Left renal cortex interstitium (tissue), 4 donors: ENCODE data around the gene ASAH2B. TPM values are rescaled to one million over a fixed set of nuclear protein-coding genes. Genes with fewer than 3 reads are reported as not detected.
"Not testable (repeated sequence)": the region's sequence is repeated elsewhere in the genome, so short reads cannot be mapped to it uniquely, and the experiment has no call there.

Experiments
- DNase-seq, 4 donors: peaks; one replicate each; pipeline ENCODE4 v3.0.0-alpha.2; 2013; ENCODE audit warnings: low read depth in 4 of 4, low spot score in 2 of 4, missing footprints in 1 of 4
- polyA plus RNA-seq, 4 donors: library from polyadenylated mRNA; unstranded; fragments of 120-200 nt; gene quantifications; one replicate each; pipeline ENCODE4 v1.2.1, GENCODE V29; 2013; ENCODE audit not compliant: insufficient read length in 4 of 4

The ASAH2B gene
- 10 to 100 TPM in 3 of 4 donors, 1 to 10 TPM in 1; 9.8 to 13.0 (median 10.6) TPM for polyA plus RNA-seq

- peak; percentile 58 to 86 (median 70) for DNase-seq
Observed at GRCh38 chr10:50739618-50740292, at the start of gene ASAH2B. Gene ASAH2B (plus strand): TSS chr10:50739936. CDS start chr10:50745131, 5,195 bp downstream.

- DNase-seq: not testable (repeated sequence)
Observed at GRCh38 chr10:50697819-50698218, 41.9 kb upstream of the ASAH2B start.

- DNase-seq: not testable (repeated sequence)
Observed at GRCh38 chr10:50701947-50702346, 37.8 kb upstream of the ASAH2B start.

- not testable (repeated sequence) for DNase-seq
Observed at GRCh38 chr10:50702997-50703396, 36.7 kb upstream of the ASAH2B start.

- not testable (repeated sequence) for DNase-seq
Observed at GRCh38 chr10:50704436-50705079, 35.2 kb upstream of the ASAH2B start.

- DNase-seq: not testable (repeated sequence)
Observed at GRCh38 chr10:50706006-50706405, 33.7 kb upstream of the ASAH2B start.

GRCh38 chr10:50710241-50710640 is 29.5 kb upstream of the ASAH2B start:
- DNase-seq: not testable (repeated sequence)

- DNase-seq: not testable (repeated sequence)
Observed at GRCh38 chr10:50723812-50724211, 15.9 kb upstream of the ASAH2B start.

- not testable (repeated sequence) for DNase-seq
Observed at GRCh38 chr10:50728112-50728511, 11.6 kb upstream of the ASAH2B start.

- not testable (repeated sequence) for DNase-seq
Observed at GRCh38 chr10:50738987-50739617, 634 bp upstream of the ASAH2B start.

- peak in 1 of 4 donors; percentile 25 for DNase-seq
Observed at GRCh38 chr10:50740293-50740648, 535 bp downstream of the ASAH2B start.

GRCh38 chr10:50742820-50743219 is 3.1 kb downstream of the ASAH2B start:
- DNase-seq: not testable (repeated sequence)

- not testable (repeated sequence) for DNase-seq
Observed at GRCh38 chr10:50766774-50767513, 27.2 kb downstream of the ASAH2B start.

GRCh38 chr10:50772042-50772441 is 32.3 kb downstream of the ASAH2B start:
- not testable (repeated sequence) for DNase-seq

- not testable (repeated sequence) for DNase-seq
Observed at GRCh38 chr10:50774868-50775267, 35.1 kb downstream of the ASAH2B start.

- DNase-seq: not testable (repeated sequence)
Observed at GRCh38 chr10:50780036-50780435, 40.3 kb downstream of the ASAH2B start.

- not testable (repeated sequence) for DNase-seq
Observed at GRCh38 chr10:50782017-50782416, 42.3 kb downstream of the ASAH2B start.

GRCh38 chr10:50787962-50788361 is 48.2 kb downstream of the ASAH2B start:
- DNase-seq: not testable (repeated sequence)

- peak in 1 of 4 donors; percentile 21 for DNase-seq
Observed at GRCh38 chr10:50788951-50789945, 49.5 kb downstream of the ASAH2B start.
